ENCODE results near the gene TMEM198. TPM values are rescaled to one million over a fixed set of nuclear protein-coding genes. Genes with fewer than 3 reads are reported as not detected.

Gene TMEM198
- polyA plus RNA-seq (2013, experiment 1 of 2; ENCODE audit: insufficient read length), result 1.2 TPM
- polyA plus RNA-seq (2013, experiment 2 of 2; ENCODE audit: insufficient read length), result 1.9 TPM

- DNase-seq, result peak; percentile 99
These were observed at the start of gene TMEM198, which contains the start of gene CHPF for GRCh38 chr2:219543596-219544358. Gene TMEM198, plus strand, starts transcription at chr2:219544028. Its CDS starts 700 bp downstream, at chr2:219544728. Gene CHPF, minus strand, starts transcription at chr2:219543809. Its CDS starts 271 bp downstream, at chr2:219543538.

- no peak for DNase-seq
These were observed 48.8 kb upstream of the TMEM198 start for GRCh38 chr2:219494952-219495530.

- peak; percentile 82 for DNase-seq
These were observed 48.2 kb upstream of the TMEM198 start for GRCh38 chr2:219495531-219496122.

- DNase-seq, result no peak
These were observed 47.5 kb upstream of the TMEM198 start for GRCh38 chr2:219496247-219496824.

- DNase-seq, result no peak
These were observed 46.9 kb upstream of the TMEM198 start for GRCh38 chr2:219496825-219497494.

GRCh38 chr2:219497495-219498279, 46.1 kb upstream of the TMEM198 start:
- peak; percentile 61 for DNase-seq

- peak; percentile 98 for DNase-seq
These were observed 45.4 kb upstream of the TMEM198 start, which contains the start of gene GMPPA for GRCh38 chr2:219498280-219499057. Gene GMPPA, plus strand, starts transcription at chr2:219498891. Its CDS starts 1,085 bp downstream, at chr2:219499976.

- no peak for DNase-seq
These were observed 44.8 kb upstream of the TMEM198 start for GRCh38 chr2:219499058-219499307.

- DNase-seq, result no peak
These were observed 44.3 kb upstream of the TMEM198 start for GRCh38 chr2:219499555-219499954.

- peak; percentile 57 for DNase-seq
These were observed 43.7 kb upstream of the TMEM198 start for GRCh38 chr2:219500135-219500534.

- DNase-seq, result no peak
These were observed 42.0 kb upstream of the TMEM198 start for GRCh38 chr2:219501849-219502248.

- DNase-seq, result no peak
These were observed 41.2 kb upstream of the TMEM198 start for GRCh38 chr2:219502618-219503017.

GRCh38 chr2:219505585-219505984, 38.2 kb upstream of the TMEM198 start:
- DNase-seq, result no peak

GRCh38 chr2:219506153-219506801, 37.6 kb upstream of the TMEM198 start:
- no peak for DNase-seq

- DNase-seq, result no peak
These were observed 36.9 kb upstream of the TMEM198 start for GRCh38 chr2:219506802-219507526.

- DNase-seq, result no peak
These were observed 36.0 kb upstream of the TMEM198 start for GRCh38 chr2:219507581-219508443.

GRCh38 chr2:219508444-219508734, 35.4 kb upstream of the TMEM198 start:
- no peak for DNase-seq

GRCh38 chr2:219508971-219509779, 34.7 kb upstream of the TMEM198 start:
- no peak for DNase-seq

Data from fibroblast of skin of abdomen (primary cell).